PC-9 (cell line): ENCODE data around the gene SPTAN1. TPM values are rescaled to one million over a fixed set of nuclear protein-coding genes. Genes with fewer than 3 reads are reported as not detected.
"Not testable (repeated sequence)": the region's sequence is repeated elsewhere in the genome, so short reads cannot be mapped to it uniquely, and the experiment has no call there.

ENCODE experiments used
- BruUV-seq: library from RNA; stranded (reverse); fragments of 400-500 nt; replicated peaks from 2 replicates; lab custom pipeline; 2021; lab: Mats Ljungman, UMichigan
- CTCF ChIA-PET: fragments of 300-600 bp; sonication (Branson Sonifier 250); formaldehyde crosslinking; loops from one replicate; lab custom pipeline; 2022; ENCODE audit warnings: antibody characterized with exemption; lab: Charles Lee
- POLR2A ChIA-PET: fragments of 300-600 bp; sonication (Branson Sonifier 250); formaldehyde crosslinking; loops from one replicate; lab custom pipeline; 2022; ENCODE audit warnings: antibody characterized with exemption; ENCODE audit not compliant: unreplicated experiment; lab: Charles Lee
- DNase-seq, 2 experiments: peaks; one replicate each; pipeline versions ENCODE4 v3.0.0 to v3.0.0-alpha.2; 2015 to 2022; ENCODE audit warnings: mixed read lengths in 1 of 2
- H2AFZ ChIP-seq: fragments of 200-600 bp; sonication (generic); 2 replicates; pipeline ENCODE4 v1.8.1; 2017; ENCODE audit warnings: antibody characterized with exemption
- H3F3A ChIP-seq: fragments of 200-600 bp; sonication (generic); 2 replicates; pipeline ENCODE4 v1.8.1; 2017; ENCODE audit warnings: antibody characterized with exemption, mild to moderate bottlenecking, low read depth; ENCODE audit not compliant: insufficient read depth
- H3K27ac ChIP-seq: fragments of 200-600 bp; sonication (generic); 2 replicates; pipeline ENCODE4 v1.6.1; 2016; ENCODE audit warnings: mixed run types
- H3K27me3 ChIP-seq: fragments of 200-600 bp; sonication (generic); 2 replicates; pipeline ENCODE4 v1.6.1; 2016; ENCODE audit warnings: low read depth, mixed run types; ENCODE audit not compliant: insufficient read depth
- H3K36me3 ChIP-seq: fragments of 200-600 bp; sonication (generic); 2 replicates; pipeline ENCODE4 v1.6.1; 2016; ENCODE audit warnings: low read depth, mixed run types
- H3K4me1 ChIP-seq: fragments of 200-600 bp; sonication (generic); replicated peaks from 2 replicates; pipeline ENCODE4 v1.6.1; 2016; ENCODE audit warnings: mixed run types; ENCODE audit not compliant: insufficient read depth
- H3K4me2 ChIP-seq: fragments of 200-600 bp; sonication (generic); 2 replicates; pipeline ENCODE4 v1.6.1; 2017; ENCODE audit warnings: mixed run types
- H3K4me3 ChIP-seq: fragments of 200-600 bp; sonication (generic); 2 replicates; pipeline ENCODE4 v1.6.1; 2016; ENCODE audit warnings: mixed run types
- H3K79me2 ChIP-seq: fragments of 200-600 bp; sonication (generic); 2 replicates; pipeline ENCODE4 v1.6.1; 2017; ENCODE audit warnings: low read depth, mixed run types
- H3K9me2 ChIP-seq: fragments of 200-600 bp; sonication (generic); 2 replicates; pipeline ENCODE4 v1.8.1; 2017; ENCODE audit warnings: mild to moderate bottlenecking; ENCODE audit not compliant: insufficient read depth
- H3K9me3 ChIP-seq: fragments of 200-600 bp; sonication (generic); 2 replicates; pipeline ENCODE4 v1.8.1; 2016; ENCODE audit warnings: low read depth; ENCODE audit not compliant: insufficient read depth
- H4K20me1 ChIP-seq: fragments of 200-600 bp; sonication (generic); 2 replicates; pipeline ENCODE4 v1.8.1; 2017; ENCODE audit not compliant: insufficient read depth
- CTCF ChIP-seq: fragments of 200-600 bp; sonication (generic); conservative IDR thresholded peaks from 2 replicates; pipeline ENCODE4 v1.6.1; 2017; ENCODE audit warnings: mixed run types, antibody characterized with exemption, mild to moderate bottlenecking, moderate library complexity
- EZH2 ChIP-seq: fragments of 200-600 bp; sonication (generic); IDR thresholded peaks from 2 replicates; pipeline ENCODE4 v1.8.0; 2017; ENCODE audit warnings: antibody characterized with exemption, low read depth
- intact Hi-C: fragments of 100-400 bp; cut with micrococcal nuclease; formaldehyde crosslinking; loops from one replicate; pipeline ENCODE4 v1.10.0; 2022; ENCODE audit not compliant: unreplicated experiment
- total RNA-seq: library from RNA; stranded (reverse); gene quantifications from 2 replicates; pipeline ENCODE4 v1.2.3, GENCODE V29; 2021

Gene SPTAN1
- total RNA-seq, 1 experiment from 2014 or later, result 214 TPM

GRCh38 chr9:128577206-128577605 lies 24.8 kb downstream of the SPTAN1 start:
- ChIA-PET CTCF (no interaction called here), POLR2A (no interaction called here)
- Histone ChIP-seq H3K4me2 (no peak overlapping the region), H3K9me2 (no peaks in the 10 kb centered on the region), H3K9me3 (no peaks in the 10 kb centered on the region), H3F3A (no peaks in the 10 kb centered on the region), H3K27ac (no peak overlapping the region), H3K4me3 (no peak overlapping the region), H3K27me3 (no peaks in the 10 kb centered on the region), H3K36me3 (peaks cover 13% of the 10 kb centered on the region), H3K4me1 (no peaks in the 10 kb centered on the region), H3K79me2 (no peaks in the 10 kb centered on the region), H4K20me1 (no peaks in the 10 kb centered on the region; the same call in 1 of the 2 replicates), H2AFZ (no peak overlapping the region)
- TF ChIP-seq EZH2, result no peak
- TF ChIP-seq CTCF, result no peak
- intact Hi-C loops, result no loop called here
- DNase-seq, result no peak
- no TSS peak for BruUV-seq

- ChIA-PET CTCF (interaction anchor here (0.6 kb wide), 1 partner anchor 291 kb away, joined by 3 read pairs; no protein-coding TSS in a partner anchor), POLR2A (interaction anchor here (0.6 kb wide), 1 partner anchor 25 kb away, joined by 4 read pairs; no protein-coding TSS in a partner anchor)
- BruUV-seq, result no TSS peak
- Histone ChIP-seq H3F3A (no peaks in the 10 kb centered on the region), H3K36me3 (peaks cover 23% of the 10 kb centered on the region), H3K27me3 (no peaks in the 10 kb centered on the region), H4K20me1 (no peaks in the 10 kb centered on the region), H3K4me1 (no peaks in the 10 kb centered on the region), H3K4me3 (no peak overlapping the region), H3K9me2 (no peaks in the 10 kb centered on the region), H3K4me2 (no peak overlapping the region), H3K79me2 (no peaks in the 10 kb centered on the region), H3K9me3 (no peaks in the 10 kb centered on the region), H2AFZ (no peak overlapping the region), H3K27ac (no peak overlapping the region)
- DNase-seq, result no peak
- intact Hi-C loops, result no loop called here
- no peak for TF ChIP-seq CTCF
- no peak for TF ChIP-seq EZH2
Measured at GRCh38 chr9:128579194-128579593, 26.8 kb downstream of the SPTAN1 start.

- Histone ChIP-seq H3K27me3 (no peaks in the 10 kb centered on the region), H3K36me3 (peaks cover 23% of the 10 kb centered on the region), H4K20me1 (no peaks in the 10 kb centered on the region), H3K4me1 (no peaks in the 10 kb centered on the region), H3K4me2 (no peak overlapping the region), H2AFZ (no peak overlapping the region), H3F3A (no peaks in the 10 kb centered on the region), H3K4me3 (no peak overlapping the region), H3K9me3 (no peaks in the 10 kb centered on the region), H3K79me2 (no peaks in the 10 kb centered on the region), H3K27ac (no peak overlapping the region), H3K9me2 (no peaks in the 10 kb centered on the region)
- POLR2A ChIA-PET, result no interaction called here
- CTCF ChIA-PET, result no interaction called here
- BruUV-seq, result no TSS peak
- intact Hi-C loops, result no loop called here
- no peak for DNase-seq
- no peak for TF ChIP-seq EZH2
- no peak for TF ChIP-seq CTCF
Measured at GRCh38 chr9:128580731-128581130, 28.3 kb downstream of the SPTAN1 start.

GRCh38 chr9:128585155-128585554 lies 32.8 kb downstream of the SPTAN1 start:
- POLR2A ChIA-PET, BruUV-seq, H4K20me1 ChIP-seq: not testable (repeated sequence)

GRCh38 chr9:128586934-128587333 lies 34.5 kb downstream of the SPTAN1 start:
- H2AFZ ChIP-seq, H3K27me3 ChIP-seq, DNase-seq, H3K9me2 ChIP-seq, CTCF ChIA-PET, BruUV-seq, H3K4me1 ChIP-seq, H3K4me3 ChIP-seq, H3K4me2 ChIP-seq, H3K79me2 ChIP-seq, H3K27ac ChIP-seq, H3F3A ChIP-seq, H4K20me1 ChIP-seq, H3K9me3 ChIP-seq, intact Hi-C loops: not testable (repeated sequence)
- H3K36me3 ChIP-seq, result peaks cover 11% of the 10 kb centered on the region
- POLR2A ChIA-PET, result interaction anchor here (0.6 to 0.7 kb wide), 2 partner anchors 76 to 365 kb away, joined by 3 to 5 read pairs; no protein-coding TSS in a partner anchor

More at GRCh38 chr9:128585155-128585554, 32.8 kb downstream of the SPTAN1 start:
- CTCF ChIA-PET, H3K27me3 ChIP-seq, H3K9me2 ChIP-seq, H3K4me2 ChIP-seq, DNase-seq, H3K9me3 ChIP-seq, H3K4me1 ChIP-seq, intact Hi-C loops, H3F3A ChIP-seq, H3K4me3 ChIP-seq, H3K27ac ChIP-seq, H3K79me2 ChIP-seq, H2AFZ ChIP-seq: not testable (repeated sequence)
- H3K36me3 ChIP-seq, result peaks cover 17% of the 10 kb centered on the region
